ENCODE results near the gene PRRT2. TPM values are rescaled to one million over a fixed set of nuclear protein-coding genes. Genes with fewer than 3 reads are reported as not detected.

PRRT2 gene
- polyA plus RNA-seq, 2 of the 4 experiments (the other 2 are of a cell fraction), result 0.25 to 0.44 TPM

DNA sequence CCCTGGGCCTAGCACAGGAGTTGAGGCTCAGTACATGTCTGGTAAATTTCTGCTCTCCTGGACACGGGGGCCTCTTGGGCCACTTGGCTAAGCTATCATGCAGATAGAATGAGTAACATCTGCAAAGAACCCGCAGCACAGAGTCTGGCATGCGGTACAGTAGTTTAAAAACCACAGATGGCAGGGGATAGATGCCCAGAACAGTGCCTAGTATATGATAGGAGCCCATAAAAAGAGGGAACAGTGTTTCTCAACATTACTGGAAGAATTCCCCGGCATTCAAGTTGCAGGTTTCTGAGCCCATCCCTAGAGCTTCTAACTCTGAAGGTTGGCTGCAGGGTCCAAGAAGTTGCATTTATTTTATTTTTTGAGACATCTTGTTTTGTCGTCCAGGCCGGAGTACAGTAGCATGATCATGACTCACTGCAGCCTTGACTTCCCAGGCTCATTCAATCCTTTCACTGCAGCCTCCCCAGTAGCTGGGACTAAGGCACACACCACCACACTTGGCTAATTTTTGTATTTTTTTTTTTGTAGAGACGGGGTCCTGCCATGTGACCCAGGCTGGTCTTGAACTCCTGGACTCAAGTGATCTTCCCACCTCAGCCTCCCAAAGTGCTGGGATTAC, 45.3 kb downstream of the PRRT2 start:
- ATAC-seq (no peak), FAIRE-seq (no peak), DNase-seq (ENCODE audit: low read depth in 1 of 2, low spot score in 1 of 2) (no peak)
- TF ChIP-seq CEBPB (IDR thresholded peaks at IDR 0.05) (no peak), SMC3 (IDR thresholded peaks at IDR 0.05) (no peak), MYC (IDR thresholded peaks at IDR 0.05; ENCODE audit: borderline replicate concordance, low read length) (no peak), CHD2 (IDR thresholded peaks at IDR 0.05; ENCODE audit: low read length, partially characterized antibody) (no peak), NFE2L2 (conservative IDR thresholded peaks at IDR 0.05; ENCODE audit: low read length) (no peak), KDM5A (IDR thresholded peaks at IDR 0.05) (no peak), GATA3 (IDR thresholded peaks at IDR 0.05; ENCODE audit: borderline replicate concordance) (no peak), ZFP36 (IDR thresholded peaks at IDR 0.05; ENCODE audit: borderline replicate concordance, partially characterized antibody) (no peak), JUNB (IDR thresholded peaks at IDR 0.05) (no peak), RNF2 (IDR thresholded peaks at IDR 0.05; ENCODE audit: borderline replicate concordance, low read depth) (no peak), TP53 (CRISPR knock-in tag; IDR thresholded peaks at IDR 0.05) (no peak), CHD4 (IDR thresholded peaks at IDR 0.05; ENCODE audit: borderline replicate concordance) (no peak)
- TF ChIP-seq, protein P1, sequence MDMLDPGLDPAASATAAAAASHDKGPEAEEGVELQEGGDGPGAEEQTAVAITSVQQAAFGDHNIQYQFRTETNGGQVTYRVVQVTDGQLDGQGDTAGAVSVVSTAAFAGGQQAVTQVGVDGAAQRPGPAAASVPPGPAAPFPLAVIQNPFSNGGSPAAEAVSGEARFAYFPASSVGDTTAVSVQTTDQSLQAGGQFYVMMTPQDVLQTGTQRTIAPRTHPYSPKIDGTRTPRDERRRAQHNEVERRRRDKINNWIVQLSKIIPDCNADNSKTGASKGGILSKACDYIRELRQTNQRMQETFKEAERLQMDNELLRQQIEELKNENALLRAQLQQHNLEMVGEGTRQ (IDR thresholded peaks at IDR 0.05), result no peak
- TF ChIP-seq, protein P2, sequence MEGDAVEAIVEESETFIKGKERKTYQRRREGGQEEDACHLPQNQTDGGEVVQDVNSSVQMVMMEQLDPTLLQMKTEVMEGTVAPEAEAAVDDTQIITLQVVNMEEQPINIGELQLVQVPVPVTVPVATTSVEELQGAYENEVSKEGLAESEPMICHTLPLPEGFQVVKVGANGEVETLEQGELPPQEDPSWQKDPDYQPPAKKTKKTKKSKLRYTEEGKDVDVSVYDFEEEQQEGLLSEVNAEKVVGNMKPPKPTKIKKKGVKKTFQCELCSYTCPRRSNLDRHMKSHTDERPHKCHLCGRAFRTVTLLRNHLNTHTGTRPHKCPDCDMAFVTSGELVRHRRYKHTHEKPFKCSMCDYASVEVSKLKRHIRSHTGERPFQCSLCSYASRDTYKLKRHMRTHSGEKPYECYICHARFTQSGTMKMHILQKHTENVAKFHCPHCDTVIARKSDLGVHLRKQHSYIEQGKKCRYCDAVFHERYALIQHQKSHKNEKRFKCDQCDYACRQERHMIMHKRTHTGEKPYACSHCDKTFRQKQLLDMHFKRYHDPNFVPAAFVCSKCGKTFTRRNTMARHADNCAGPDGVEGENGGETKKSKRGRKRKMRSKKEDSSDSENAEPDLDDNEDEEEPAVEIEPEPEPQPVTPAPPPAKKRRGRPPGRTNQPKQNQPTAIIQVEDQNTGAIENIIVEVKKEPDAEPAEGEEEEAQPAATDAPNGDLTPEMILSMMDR (IDR thresholded peaks at IDR 0.05), result no peak
- TF ChIP-seq, protein P3, sequence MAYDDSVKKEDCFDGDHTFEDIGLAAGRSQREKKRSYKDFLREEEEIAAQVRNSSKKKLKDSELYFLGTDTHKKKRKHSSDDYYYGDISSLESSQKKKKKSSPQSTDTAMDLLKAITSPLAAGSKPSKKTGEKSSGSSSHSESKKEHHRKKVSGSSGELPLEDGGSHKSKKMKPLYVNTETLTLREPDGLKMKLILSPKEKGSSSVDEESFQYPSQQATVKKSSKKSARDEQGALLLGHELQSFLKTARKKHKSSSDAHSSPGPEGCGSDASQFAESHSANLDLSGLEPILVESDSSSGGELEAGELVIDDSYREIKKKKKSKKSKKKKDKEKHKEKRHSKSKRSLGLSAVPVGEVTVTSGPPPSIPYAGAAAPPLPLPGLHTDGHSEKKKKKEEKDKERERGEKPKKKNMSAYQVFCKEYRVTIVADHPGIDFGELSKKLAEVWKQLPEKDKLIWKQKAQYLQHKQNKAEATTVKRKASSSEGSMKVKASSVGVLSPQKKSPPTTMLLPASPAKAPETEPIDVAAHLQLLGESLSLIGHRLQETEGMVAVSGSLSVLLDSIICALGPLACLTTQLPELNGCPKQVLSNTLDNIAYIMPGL (CRISPR knock-in tag; IDR thresholded peaks at IDR 0.05; ENCODE audit: borderline replicate concordance), result no peak
- Histone ChIP-seq H3K4me1 (peaks cover 11% of the 10 kb centered on the region; the same call in 2 of the 3 replicates), H3K9me3 (no peaks in the 10 kb centered on the region), H3K4me3 (no peak overlapping the region), H3K27ac (no peak overlapping the region), H3K4me2 (no peak overlapping the region)
- ChIA-PET POLR2A (no interaction called here), CTCF (interaction anchor here (0.6 to 26.2 kb wide), 11 partner anchors 9 to 175 kb away, joined by 3 to 568 read pairs (median 4); partner anchors contain the start of genes C16orf92, MAZ, MVP and PAGR1)
- 91% methylated on average over 7 of the region's 7 CpGs for WGBS (ENCODE audit: missing lambda C conversion rate)

DNA sequence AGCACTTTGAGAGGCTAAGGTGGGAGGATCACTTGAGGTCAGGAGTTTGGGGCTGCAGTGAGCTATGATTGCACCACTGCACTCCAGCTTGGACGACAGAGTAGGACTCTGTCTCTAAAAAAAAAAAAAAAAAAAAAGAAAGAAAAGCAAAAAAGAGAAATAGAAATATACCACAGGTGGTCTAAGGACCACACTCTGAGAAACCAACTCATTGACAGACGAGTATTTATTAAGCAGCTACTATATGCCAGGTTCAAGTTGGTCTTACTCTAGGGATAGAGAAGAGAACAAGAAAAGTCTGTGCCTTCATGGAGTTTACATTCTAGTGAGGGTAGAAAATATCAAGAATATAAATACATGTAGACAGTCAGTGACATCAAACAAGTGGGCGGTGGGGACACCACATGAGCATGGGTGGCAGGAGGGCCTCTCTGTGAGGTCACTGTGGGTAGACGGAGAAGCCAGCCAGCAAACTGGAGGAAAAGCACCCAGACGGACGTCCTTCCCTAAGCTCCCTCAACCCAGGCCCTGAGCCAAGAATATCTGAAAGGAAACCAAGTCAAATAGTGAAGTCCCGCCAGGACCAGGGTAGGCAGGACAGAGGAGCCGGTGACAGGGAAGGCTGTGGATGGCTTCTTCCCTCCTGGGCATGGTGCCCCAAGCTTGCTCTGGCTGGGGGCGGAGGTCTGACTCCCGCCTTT, 46.3 kb downstream of the PRRT2 start:
- POLR2A ChIA-PET, result no interaction called here
- WGBS (ENCODE audit: missing lambda C conversion rate), result 85% methylated on average over 10 of the region's 10 CpGs
- no peak for TF ChIP-seq ESRRA (IDR thresholded peaks at IDR 0.05; ENCODE audit: borderline replicate concordance, low read length)
- TF ChIP-seq RAD21 (conservative IDR thresholded peaks at IDR 0.05 in 1 of 2, IDR thresholded peaks at IDR 0.05 in 1 of 2), result no peak
- TF ChIP-seq, protein P2 (IDR thresholded peaks at IDR 0.05), result no peak
- TF ChIP-seq, protein P4, sequence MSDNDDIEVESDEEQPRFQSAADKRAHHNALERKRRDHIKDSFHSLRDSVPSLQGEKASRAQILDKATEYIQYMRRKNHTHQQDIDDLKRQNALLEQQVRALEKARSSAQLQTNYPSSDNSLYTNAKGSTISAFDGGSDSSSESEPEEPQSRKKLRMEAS (IDR thresholded peaks at IDR 0.05), result no peak
- TF ChIP-seq FOSB (CRISPR knock-in tag; IDR thresholded peaks at IDR 0.05), result no peak
- no peak for TF ChIP-seq HOXA7 (CRISPR knock-in tag; IDR thresholded peaks at IDR 0.05)
- TF ChIP-seq EP300 (IDR thresholded peaks at IDR 0.05), result no peak
- TF ChIP-seq, protein P5, sequence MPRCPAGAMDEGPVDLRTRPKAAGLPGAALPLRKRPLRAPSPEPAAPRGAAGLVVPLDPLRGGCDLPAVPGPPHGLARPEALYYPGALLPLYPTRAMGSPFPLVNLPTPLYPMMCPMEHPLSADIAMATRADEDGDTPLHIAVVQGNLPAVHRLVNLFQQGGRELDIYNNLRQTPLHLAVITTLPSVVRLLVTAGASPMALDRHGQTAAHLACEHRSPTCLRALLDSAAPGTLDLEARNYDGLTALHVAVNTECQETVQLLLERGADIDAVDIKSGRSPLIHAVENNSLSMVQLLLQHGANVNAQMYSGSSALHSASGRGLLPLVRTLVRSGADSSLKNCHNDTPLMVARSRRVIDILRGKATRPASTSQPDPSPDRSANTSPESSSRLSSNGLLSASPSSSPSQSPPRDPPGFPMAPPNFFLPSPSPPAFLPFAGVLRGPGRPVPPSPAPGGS (IDR thresholded peaks at IDR 0.05), result no peak
- TF ChIP-seq TFCP2L1 (CRISPR knock-in tag; IDR thresholded peaks at IDR 0.05), result no peak
- TF ChIP-seq ZNF302 (CRISPR knock-in tag; IDR thresholded peaks at IDR 0.05), result no peak
- no peak for TF ChIP-seq SMC3 (IDR thresholded peaks at IDR 0.05)
- no peak for TF ChIP-seq HOXB13 (CRISPR knock-in tag; IDR thresholded peaks at IDR 0.05; ENCODE audit: low read depth)
- TF ChIP-seq, protein P6, sequence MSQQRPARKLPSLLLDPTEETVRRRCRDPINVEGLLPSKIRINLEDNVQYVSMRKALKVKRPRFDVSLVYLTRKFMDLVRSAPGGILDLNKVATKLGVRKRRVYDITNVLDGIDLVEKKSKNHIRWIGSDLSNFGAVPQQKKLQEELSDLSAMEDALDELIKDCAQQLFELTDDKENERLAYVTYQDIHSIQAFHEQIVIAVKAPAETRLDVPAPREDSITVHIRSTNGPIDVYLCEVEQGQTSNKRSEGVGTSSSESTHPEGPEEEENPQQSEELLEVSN (IDR thresholded peaks at IDR 0.05; ENCODE audit: borderline replicate concordance, low read depth), result no peak
- no peak for TF ChIP-seq BHLHE40 (IDR thresholded peaks at IDR 0.05; ENCODE audit: low read depth, low read length)

More for the DNA sequence above, 46.3 kb downstream of the PRRT2 start:
- H3K4me1 ChIP-seq, result peaks cover 11% of the 10 kb centered on the region; the same call in 2 of the 3 replicates
- H3K4me2 ChIP-seq, result no peak overlapping the region
- H3K27ac ChIP-seq, result no peak overlapping the region
- no peak overlapping the region for H3K4me3 ChIP-seq
- no peak for ATAC-seq
- CTCF ChIA-PET, result interaction anchor here (1.1 to 6.0 kb wide), 3 partner anchors 9 to 17 kb away, joined by 3 to 40 read pairs (median 3); no protein-coding TSS in a partner anchor
- no peak for FAIRE-seq
- H3K9me3 ChIP-seq, result no peaks in the 10 kb centered on the region
- DNase-seq (ENCODE audit: low read depth in 1 of 2, low spot score in 1 of 2), result no peak
